GM18858 (cell line): ENCODE data around the gene HHLA2.
"Not testable (repeated sequence)": the region's sequence is repeated elsewhere in the genome, so short reads cannot be mapped to it uniquely, and the experiment has no call there.

Experiments
- ATAC-seq: cut with Tn5 transposase; IDR thresholded peaks from one replicate; pipeline ENCODE4 v1.9.1; 2021; ENCODE audit not compliant: unreplicated experiment

Gene HHLA2

DNA sequence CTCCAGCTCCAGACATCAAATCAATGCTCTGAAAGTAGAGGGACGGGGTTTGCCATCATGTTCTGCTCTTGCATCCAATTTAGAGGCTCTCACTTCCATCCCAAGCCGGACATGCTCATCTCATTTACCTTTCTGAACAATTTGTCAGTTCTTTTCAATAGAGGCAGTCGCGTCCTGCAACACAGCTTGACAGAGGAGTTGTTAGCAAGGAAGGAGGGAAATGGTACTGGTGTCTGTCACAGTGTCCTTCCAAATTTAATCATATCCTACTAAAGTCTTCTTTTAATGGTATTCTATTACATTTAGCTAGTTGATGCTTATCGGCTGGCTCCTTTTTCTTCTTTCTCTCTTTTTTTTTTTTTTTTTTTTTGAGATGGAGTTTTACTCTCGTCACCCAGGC, 45.6 kb downstream of the HHLA2 start:
- ATAC-seq: no peak

DNA sequence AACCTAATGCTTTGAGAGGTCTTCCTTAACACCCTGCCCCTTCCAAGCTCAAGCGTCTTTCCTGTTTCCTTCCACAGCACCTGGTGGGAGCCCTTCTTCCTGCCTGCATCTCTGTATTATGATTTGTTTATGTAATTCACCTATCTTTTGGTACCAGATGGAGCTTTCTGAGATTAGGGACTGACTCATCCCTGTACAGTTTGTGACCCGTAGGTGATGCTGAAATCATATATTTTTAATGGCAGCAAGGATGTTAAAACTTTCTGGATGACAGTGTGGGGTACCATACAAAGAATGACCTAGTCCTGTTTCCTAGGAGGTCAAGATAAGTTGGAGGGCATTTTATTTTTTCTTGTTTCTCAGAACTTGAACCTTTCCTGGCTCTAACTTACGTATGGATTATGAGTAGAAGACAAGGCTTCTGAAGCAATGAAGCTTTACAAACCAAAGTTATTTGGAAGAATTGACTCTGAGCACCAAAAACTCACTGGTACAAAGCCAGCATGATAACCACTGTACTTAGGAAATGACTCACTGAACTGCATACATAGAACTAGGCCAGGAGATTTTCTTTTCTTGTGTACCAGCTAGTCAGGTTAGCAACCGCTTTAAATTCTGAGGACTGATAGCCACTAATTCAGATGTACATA, 46.6 kb downstream of the HHLA2 start:
- ATAC-seq: peak; percentile 82

DNA sequence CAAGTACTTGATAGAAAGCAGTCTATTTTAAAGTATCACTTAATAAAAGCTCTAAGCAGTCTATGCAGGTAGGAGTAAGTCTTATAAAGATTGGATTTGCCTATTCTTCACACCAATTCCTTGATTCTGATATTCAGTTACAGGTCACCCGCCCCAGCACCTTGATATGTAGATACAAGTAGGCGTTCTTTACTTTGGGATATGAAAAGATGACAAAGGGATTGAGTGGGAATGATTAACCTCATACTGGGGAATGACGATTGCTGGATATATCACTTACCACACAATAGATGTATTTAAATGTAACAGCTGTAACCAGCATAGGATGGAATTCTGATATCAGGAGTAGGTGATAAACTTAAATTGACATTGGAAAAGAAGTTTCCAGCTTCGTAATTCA, 47.1 kb downstream of the HHLA2 start:
- ATAC-seq: no peak

- ATAC-seq: no peak
These were observed 49.3 kb downstream of the HHLA2 start for GRCh38 chr3:108345492-108346205.

DNA sequence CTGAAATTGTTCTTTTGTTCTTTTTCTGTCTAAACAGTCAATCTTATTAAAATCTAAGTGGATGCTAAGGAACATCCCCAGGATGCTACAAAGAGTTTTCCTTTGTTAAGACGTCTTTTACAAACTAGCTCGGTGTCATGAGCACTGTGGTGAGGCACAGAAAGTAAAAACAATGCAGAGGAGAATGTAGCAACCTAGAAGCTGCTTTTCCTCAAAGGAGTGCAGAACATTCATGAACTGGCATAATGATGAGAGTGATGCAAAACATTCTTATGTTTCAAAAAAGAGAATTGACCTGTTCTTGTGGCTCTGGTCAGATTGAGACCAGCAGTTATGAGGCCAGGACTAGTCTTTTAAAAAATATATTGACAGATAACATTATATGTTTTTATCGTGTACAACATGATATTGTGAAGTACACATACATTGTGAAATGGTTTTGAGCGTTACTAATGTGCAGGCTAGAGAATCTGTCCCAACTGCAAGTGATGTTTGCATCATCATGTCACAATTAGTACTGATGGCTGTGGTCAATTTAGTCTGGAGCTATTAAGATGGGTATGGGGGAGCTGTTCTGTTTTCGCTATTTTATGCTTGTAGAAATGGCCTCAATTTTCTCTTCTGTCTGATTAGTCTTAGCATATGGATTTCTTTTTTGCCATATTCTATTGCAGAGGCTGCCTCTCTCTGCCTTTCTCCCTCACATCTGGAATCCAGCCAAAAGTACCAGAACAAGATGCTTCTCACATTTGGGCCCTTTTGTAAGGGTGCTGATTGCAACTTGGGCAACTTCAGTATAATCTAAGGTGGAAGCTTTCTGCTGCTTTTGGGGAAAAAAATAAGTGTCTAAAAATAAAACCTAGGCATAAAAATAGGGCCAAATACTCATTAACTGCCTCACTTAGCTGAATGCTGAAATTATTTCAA, 50.2 kb downstream of the HHLA2 start:
- no peak for ATAC-seq

GRCh38 chr3:108352176-108352575, 55.8 kb downstream of the HHLA2 start:
- ATAC-seq: no peak

- no peak for ATAC-seq
These were observed 58.2 kb downstream of the HHLA2 start for GRCh38 chr3:108354562-108354961.

DNA sequence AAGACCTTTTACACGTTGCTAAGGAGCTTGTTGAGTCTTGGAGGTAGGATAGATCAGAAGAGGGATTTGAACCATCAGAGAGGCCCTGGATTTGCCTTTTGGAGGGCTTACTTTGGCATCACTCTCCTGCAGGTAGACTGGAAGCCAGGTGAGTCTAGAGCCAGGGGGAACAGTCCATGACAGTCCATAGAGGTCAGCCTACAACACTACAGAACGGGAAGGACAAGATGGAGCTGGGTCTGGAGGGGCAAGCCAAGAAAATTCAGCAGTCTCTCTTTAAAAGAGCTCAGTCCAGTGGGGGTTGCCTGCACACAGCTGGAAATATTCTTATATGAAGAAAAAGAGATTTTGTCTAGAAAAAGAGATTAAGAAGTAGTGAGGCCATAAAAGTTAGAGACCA, 60.7 kb downstream of the HHLA2 start:
- no peak for ATAC-seq

GRCh38 chr3:108359011-108359410, 62.7 kb downstream of the HHLA2 start:
- ATAC-seq: no peak

DNA sequence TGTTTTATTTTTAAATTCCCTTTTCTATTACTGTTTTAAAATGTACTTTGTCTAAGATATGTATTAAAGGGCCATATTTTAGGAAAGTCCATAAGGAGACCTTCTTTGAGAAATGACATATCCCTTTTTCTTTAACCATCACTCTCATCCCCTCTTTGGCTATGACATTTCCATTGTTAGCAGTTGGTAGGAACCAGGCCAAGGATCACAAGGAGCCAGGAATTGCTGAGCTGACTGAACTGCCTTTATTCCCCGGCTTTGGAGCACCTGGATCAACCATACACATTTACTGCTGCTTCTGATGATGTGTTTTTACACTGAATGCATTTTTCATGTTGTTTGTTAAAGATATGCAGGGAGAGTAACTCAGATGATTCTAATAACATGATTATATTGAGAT, 79.7 kb downstream of the HHLA2 start:
- ATAC-seq: no peak

DNA sequence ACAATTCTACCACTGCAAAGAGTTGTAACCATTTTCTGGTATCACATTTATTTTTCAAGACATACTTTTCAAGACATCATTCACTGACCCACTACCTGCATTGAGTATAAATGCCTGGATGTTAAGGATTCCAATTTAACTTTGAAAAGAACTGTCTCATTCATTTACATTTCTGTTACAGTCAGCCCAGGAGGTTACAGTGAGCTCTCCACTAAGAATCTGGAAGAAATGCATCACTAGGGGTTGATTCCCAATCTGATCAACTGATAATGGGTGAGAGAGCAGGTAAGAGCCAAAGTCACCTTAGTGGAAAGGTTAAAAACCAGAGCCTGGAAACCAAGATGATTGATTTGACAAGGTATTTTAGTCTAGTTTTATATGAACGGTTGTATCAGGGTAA, 81.0 kb downstream of the HHLA2 start:
- no peak for ATAC-seq

- ATAC-seq: peak; percentile 51
These were observed 82.0 kb downstream of the HHLA2 start for GRCh38 chr3:108378153-108378951.

GRCh38 chr3:108378952-108379342, 82.6 kb downstream of the HHLA2 start:
- ATAC-seq: not testable (repeated sequence)

DNA sequence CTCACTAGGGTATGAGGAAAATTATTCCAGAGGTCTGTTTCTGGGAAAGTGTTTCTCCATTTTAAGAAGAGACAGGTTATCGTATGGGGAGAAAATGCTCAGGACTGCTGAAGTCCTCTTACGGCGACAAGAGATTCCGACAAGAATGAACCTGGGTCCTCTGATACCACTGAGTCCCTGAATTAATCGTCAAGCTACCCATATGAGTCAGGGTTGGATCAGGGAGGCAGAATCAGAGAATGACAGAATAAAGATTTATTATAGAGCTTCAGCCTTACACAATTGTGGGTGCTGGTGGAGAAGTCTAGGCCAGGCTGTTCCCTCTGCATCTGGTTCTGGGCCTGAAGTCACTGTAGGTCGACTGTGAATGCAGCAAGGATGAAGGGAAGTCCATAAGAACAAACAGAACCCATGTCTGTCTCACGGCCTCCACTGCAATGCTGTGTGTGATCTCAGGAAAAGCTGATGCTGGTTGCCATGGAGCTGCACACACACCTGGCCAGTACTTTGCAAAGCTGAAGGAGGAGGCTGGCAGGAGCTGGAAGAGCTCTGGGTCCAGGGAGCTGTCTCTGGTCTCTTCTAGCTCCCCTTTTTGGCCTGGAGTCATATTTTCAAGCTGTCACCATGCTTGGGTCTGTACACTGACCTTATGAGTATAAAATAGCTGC, 83.9 kb downstream of the HHLA2 start:
- no peak for ATAC-seq

GRCh38 chr3:108381529-108382140, 85.3 kb downstream of the HHLA2 start:
- no peak for ATAC-seq

DNA sequence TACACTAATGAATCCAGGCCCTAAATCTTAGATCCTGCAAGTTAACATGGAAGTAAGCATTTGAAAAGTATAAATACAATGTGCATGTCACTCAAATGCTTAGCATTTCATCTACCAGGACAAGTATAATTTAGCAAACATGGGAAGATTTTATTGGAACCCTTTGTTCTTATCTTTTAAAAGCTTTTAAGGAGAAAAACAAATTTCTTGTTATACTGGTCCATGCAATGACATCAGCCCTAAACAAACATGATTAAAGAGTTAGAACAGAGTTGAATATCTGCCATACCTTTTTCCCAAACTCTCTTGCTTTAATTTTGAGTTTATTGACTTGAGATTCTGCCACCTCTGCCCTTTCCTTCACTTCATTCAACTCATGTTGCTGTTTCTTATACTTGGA, 87.0 kb downstream of the HHLA2 start:
- no peak for ATAC-seq

DNA sequence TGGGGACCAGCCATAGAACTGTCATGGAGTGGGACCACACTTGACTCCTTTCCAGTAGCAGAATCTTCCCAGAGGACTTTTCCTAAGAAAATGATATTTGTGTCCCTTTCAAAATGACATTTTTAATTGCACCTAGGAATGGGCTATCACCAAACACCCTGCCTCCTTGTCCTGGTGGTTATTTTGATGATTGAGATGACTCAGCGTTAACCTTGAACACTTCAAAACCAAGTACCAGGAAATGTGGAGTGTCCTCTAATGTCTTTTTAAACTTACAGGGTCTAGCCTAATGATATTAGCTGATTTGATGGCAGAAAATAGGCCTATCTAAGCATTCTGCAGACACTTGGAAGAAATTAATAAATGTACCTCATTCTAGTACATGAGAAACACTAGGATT, 90.7 kb downstream of the HHLA2 start:
- no peak for ATAC-seq

GRCh38 chr3:108388136-108389132, 92.1 kb downstream of the HHLA2 start:
- peak; percentile 71 for ATAC-seq

DNA sequence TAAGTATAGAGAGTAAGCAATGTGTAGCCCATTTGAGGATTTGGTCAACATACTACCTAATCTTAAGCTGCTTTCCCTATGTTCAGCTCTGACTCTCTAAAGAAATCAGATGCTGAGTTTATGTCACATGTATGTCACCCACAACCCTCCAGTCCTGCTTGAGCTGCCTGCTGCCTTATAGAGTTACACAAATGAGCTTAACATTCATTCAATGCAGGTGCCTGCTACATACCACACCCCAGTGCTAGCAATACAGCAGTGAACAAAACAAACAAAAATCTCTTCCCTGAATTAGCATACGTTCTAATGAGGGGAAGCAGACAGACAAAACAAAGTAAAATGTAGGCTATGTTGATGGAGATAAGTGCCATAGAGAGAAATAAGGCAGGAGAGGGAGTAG, 93.0 kb downstream of the HHLA2 start:
- no peak for ATAC-seq
